GM23338 (cell line): ENCODE measurements around the gene NKX2-2.

Experiments used
- CREB1 ChIP-seq: fragments of 250-450 bp; sonication (Bioruptor Pico); IDR thresholded peaks from 2 replicates; pipeline ENCODE4 v1.5.0; 2020; ENCODE audit warnings: low read depth, mild to moderate bottlenecking, moderate library complexity
- EZH2 ChIP-seq: fragments of 200-600 bp; sonication (generic); IDR thresholded peaks from one replicate; pipeline ENCODE4 v1.8.0; 2017; ENCODE audit warnings: antibody characterized with exemption, mild to moderate bottlenecking, low read depth; ENCODE audit not compliant: unreplicated experiment
- EZH2phosphoT487 ChIP-seq: fragments of 200-600 bp; sonication (generic); IDR thresholded peaks from one replicate; pipeline ENCODE4 v1.8.1; 2018; ENCODE audit warnings: antibody characterized with exemption; ENCODE audit not compliant: unreplicated experiment
- NANOG ChIP-seq: IDR thresholded peaks from 2 replicates; pipeline ENCODE4 v1.6.1; 2016; ENCODE audit warnings: antibody characterized with exemption, borderline replicate concordance
- POLR2AphosphoS5 ChIP-seq: IDR thresholded peaks from 2 replicates; pipeline ENCODE4 v1.6.1; 2016; ENCODE audit warnings: antibody characterized with exemption, low read depth
- STAT1 ChIP-seq: IDR thresholded peaks from one replicate; pipeline ENCODE4 v1.6.1; 2016; ENCODE audit warnings: antibody characterized with exemption; ENCODE audit not compliant: unreplicated experiment
- TF ChIP-seq, protein P1 (sequence below), 2 experiments: fragments of 200-600 bp in 1 of 2; sonication (generic) in 1 of 2; conservative IDR thresholded peaks; 2 replicates each; pipeline versions ENCODE4 v1.5.1 to v1.6.1; 2016 to 2017; ENCODE audit warnings: antibody characterized with exemption in 2 of 2, low read depth in 2 of 2, mild to moderate bottlenecking in 2 of 2, moderate library complexity in 1 of 2
- TF ChIP-seq, protein P2 (sequence below): IDR thresholded peaks from one replicate; pipeline ENCODE4 v1.6.1; 2018; ENCODE audit warnings: antibody characterized with exemption; ENCODE audit not compliant: unreplicated experiment
- TF ChIP-seq, protein P3 (sequence below): IDR thresholded peaks from 2 replicates; pipeline ENCODE4 v1.6.1; 2016; ENCODE audit warnings: antibody characterized with exemption
- TF ChIP-seq, protein P4 (sequence below): fragments of 250-450 bp; sonication (Bioruptor Pico); IDR thresholded peaks from 2 replicates; pipeline ENCODE4 v1.5.0; 2020; ENCODE audit warnings: mild to moderate bottlenecking, moderate library complexity

DNA sequence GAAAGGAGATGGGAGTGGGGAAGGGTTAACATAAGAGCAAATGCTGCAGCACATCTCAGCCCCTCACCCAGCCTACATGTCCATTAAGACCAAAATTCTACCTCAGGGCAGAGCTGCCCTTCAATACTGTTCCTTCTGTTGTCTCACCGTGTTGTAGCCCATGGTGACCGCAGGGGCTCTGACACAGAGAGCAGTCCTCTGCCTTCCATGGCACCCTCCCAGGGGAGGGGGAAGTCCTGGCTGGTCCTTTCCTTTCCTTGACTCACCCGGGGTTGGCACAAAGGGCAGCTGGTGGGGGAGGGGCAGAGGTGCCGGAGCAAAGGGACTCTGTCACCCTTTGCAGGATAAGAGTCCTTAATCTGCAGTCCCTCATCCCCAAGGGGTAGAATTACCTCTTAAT, 15.2 kb downstream of the NKX2-2 start:
- TF ChIP-seq, protein P1, sequence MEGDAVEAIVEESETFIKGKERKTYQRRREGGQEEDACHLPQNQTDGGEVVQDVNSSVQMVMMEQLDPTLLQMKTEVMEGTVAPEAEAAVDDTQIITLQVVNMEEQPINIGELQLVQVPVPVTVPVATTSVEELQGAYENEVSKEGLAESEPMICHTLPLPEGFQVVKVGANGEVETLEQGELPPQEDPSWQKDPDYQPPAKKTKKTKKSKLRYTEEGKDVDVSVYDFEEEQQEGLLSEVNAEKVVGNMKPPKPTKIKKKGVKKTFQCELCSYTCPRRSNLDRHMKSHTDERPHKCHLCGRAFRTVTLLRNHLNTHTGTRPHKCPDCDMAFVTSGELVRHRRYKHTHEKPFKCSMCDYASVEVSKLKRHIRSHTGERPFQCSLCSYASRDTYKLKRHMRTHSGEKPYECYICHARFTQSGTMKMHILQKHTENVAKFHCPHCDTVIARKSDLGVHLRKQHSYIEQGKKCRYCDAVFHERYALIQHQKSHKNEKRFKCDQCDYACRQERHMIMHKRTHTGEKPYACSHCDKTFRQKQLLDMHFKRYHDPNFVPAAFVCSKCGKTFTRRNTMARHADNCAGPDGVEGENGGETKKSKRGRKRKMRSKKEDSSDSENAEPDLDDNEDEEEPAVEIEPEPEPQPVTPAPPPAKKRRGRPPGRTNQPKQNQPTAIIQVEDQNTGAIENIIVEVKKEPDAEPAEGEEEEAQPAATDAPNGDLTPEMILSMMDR (conservative IDR thresholded peaks at IDR 0.05; ENCODE audit: low read depth in 2 of 2): no peak
- TF ChIP-seq EZH2phosphoT487 (no peak), CREB1 (CRISPR knock-in tag) (no peak), EZH2 (no peak), POLR2AphosphoS5 (no peak), STAT1 (no peak), NANOG (no peak)
- TF ChIP-seq, protein P2, sequence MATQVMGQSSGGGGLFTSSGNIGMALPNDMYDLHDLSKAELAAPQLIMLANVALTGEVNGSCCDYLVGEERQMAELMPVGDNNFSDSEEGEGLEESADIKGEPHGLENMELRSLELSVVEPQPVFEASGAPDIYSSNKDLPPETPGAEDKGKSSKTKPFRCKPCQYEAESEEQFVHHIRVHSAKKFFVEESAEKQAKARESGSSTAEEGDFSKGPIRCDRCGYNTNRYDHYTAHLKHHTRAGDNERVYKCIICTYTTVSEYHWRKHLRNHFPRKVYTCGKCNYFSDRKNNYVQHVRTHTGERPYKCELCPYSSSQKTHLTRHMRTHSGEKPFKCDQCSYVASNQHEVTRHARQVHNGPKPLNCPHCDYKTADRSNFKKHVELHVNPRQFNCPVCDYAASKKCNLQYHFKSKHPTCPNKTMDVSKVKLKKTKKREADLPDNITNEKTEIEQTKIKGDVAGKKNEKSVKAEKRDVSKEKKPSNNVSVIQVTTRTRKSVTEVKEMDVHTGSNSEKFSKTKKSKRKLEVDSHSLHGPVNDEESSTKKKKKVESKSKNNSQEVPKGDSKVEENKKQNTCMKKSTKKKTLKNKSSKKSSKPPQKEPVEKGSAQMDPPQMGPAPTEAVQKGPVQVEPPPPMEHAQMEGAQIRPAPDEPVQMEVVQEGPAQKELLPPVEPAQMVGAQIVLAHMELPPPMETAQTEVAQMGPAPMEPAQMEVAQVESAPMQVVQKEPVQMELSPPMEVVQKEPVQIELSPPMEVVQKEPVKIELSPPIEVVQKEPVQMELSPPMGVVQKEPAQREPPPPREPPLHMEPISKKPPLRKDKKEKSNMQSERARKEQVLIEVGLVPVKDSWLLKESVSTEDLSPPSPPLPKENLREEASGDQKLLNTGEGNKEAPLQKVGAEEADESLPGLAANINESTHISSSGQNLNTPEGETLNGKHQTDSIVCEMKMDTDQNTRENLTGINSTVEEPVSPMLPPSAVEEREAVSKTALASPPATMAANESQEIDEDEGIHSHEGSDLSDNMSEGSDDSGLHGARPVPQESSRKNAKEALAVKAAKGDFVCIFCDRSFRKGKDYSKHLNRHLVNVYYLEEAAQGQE: no peak
- TF ChIP-seq, protein P3, sequence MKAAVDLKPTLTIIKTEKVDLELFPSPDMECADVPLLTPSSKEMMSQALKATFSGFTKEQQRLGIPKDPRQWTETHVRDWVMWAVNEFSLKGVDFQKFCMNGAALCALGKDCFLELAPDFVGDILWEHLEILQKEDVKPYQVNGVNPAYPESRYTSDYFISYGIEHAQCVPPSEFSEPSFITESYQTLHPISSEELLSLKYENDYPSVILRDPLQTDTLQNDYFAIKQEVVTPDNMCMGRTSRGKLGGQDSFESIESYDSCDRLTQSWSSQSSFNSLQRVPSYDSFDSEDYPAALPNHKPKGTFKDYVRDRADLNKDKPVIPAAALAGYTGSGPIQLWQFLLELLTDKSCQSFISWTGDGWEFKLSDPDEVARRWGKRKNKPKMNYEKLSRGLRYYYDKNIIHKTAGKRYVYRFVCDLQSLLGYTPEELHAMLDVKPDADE: no peak
- TF ChIP-seq, protein P4, sequence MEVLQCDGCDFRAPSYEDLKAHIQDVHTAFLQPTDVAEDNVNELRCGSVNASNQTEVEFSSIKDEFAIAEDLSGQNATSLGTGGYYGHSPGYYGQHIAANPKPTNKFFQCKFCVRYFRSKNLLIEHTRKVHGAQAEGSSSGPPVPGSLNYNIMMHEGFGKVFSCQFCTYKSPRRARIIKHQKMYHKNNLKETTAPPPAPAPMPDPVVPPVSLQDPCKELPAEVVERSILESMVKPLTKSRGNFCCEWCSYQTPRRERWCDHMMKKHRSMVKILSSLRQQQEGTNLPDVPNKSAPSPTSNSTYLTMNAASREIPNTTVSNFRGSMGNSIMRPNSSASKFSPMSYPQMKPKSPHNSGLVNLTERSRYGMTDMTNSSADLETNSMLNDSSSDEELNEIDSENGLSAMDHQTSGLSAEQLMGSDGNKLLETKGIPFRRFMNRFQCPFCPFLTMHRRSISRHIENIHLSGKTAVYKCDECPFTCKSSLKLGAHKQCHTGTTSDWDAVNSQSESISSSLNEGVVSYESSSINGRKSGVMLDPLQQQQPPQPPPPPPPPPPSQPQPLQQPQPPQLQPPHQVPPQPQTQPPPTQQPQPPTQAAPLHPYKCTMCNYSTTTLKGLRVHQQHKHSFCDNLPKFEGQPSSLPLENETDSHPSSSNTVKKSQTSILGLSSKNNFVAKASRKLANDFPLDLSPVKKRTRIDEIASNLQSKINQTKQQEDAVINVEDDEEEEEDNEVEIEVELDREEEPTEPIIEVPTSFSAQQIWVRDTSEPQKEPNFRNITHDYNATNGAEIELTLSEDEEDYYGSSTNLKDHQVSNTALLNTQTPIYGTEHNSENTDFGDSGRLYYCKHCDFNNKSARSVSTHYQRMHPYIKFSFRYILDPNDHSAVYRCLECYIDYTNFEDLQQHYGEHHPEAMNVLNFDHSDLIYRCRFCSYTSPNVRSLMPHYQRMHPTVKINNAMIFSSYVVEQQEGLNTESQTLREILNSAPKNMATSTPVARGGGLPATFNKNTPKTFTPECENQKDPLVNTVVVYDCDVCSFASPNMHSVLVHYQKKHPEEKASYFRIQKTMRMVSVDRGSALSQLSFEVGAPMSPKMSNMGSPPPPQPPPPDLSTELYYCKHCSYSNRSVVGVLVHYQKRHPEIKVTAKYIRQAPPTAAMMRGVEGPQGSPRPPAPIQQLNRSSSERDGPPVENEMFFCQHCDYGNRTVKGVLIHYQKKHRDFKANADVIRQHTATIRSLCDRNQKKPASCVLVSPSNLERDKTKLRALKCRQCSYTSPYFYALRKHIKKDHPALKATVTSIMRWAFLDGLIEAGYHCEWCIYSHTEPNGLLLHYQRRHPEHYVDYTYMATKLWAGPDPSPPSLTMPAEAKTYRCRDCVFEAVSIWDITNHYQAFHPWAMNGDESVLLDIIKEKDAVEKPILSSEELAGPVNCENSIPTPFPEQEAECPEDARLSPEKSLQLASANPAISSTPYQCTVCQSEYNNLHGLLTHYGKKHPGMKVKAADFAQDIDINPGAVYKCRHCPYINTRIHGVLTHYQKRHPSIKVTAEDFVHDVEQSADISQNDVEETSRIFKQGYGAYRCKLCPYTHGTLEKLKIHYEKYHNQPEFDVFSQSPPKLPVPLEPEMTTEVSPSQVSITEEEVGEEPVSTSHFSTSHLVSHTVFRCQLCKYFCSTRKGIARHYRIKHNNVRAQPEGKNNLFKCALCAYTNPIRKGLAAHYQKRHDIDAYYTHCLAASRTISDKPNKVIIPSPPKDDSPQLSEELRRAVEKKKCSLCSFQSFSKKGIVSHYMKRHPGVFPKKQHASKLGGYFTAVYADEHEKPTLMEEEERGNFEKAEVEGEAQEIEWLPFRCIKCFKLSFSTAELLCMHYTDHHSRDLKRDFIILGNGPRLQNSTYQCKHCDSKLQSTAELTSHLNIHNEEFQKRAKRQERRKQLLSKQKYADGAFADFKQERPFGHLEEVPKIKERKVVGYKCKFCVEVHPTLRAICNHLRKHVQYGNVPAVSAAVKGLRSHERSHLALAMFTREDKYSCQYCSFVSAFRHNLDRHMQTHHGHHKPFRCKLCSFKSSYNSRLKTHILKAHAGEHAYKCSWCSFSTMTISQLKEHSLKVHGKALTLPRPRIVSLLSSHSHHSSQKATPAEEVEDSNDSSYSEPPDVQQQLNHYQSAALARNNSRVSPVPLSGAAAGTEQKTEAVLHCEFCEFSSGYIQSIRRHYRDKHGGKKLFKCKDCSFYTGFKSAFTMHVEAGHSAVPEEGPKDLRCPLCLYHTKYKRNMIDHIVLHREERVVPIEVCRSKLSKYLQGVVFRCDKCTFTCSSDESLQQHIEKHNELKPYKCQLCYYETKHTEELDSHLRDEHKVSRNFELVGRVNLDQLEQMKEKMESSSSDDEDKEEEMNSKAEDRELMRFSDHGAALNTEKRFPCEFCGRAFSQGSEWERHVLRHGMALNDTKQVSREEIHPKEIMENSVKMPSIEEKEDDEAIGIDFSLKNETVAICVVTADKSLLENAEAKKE: no peak
